HepG2 (cell line): ENCODE measurements around the gene RPS6KL1. TPM values are rescaled to one million over a fixed set of nuclear protein-coding genes. Genes with fewer than 3 reads are reported as not detected.

Experiments
- ATF2 ChIP-seq: sonication (generic); formaldehyde crosslinking; IDR thresholded peaks from 2 replicates; pipeline ENCODE4 v1.4.0; 2020; ENCODE audit warnings: missing genetic modification reagents
- CHD2 ChIP-seq: IDR thresholded peaks from 2 replicates; pipeline ENCODE4 v1.6.1; 2011; ENCODE audit warnings: low read depth, low read length, improper control_type of control experiment
- GMEB2 ChIP-seq: IDR thresholded peaks from 2 replicates; pipeline ENCODE4 v1.6.1; 2016; ENCODE audit warnings: missing biosample characterization, missing genetic modification reagents, low read depth
- LBX2 ChIP-seq: sonication (generic); formaldehyde crosslinking; IDR thresholded peaks from 2 replicates; pipeline ENCODE4 v1.5.0; 2020; ENCODE audit warnings: missing genetic modification reagents, mild to moderate bottlenecking, borderline replicate concordance
- NCOA1 ChIP-seq: sonication (generic); formaldehyde crosslinking; IDR thresholded peaks from 2 replicates; pipeline ENCODE4 v1.9.0; 2021; ENCODE audit warnings: missing genetic modification reagents
- PRDM15 ChIP-seq: sonication (generic); formaldehyde crosslinking; IDR thresholded peaks from 2 replicates; pipeline ENCODE4 v1.4.0; 2020; ENCODE audit warnings: missing genetic modification reagents
- RAD21 ChIP-seq: fragments of 450-650 bp; formaldehyde crosslinking; IDR thresholded peaks from 2 replicates; pipeline ENCODE4 v1.5.0; 2020; ENCODE audit warnings: mild to moderate bottlenecking
- RCOR2 ChIP-seq: IDR thresholded peaks from 2 replicates; pipeline ENCODE4 v1.6.1; 2016; ENCODE audit warnings: missing biosample characterization, missing genetic modification reagents
- STAT5B ChIP-seq: sonication (generic); formaldehyde crosslinking; IDR thresholded peaks from 2 replicates; pipeline ENCODE4 v1.4.0; 2020; ENCODE audit warnings: missing genetic modification reagents
- ZNF138 ChIP-seq: sonication (generic); formaldehyde crosslinking; IDR thresholded peaks from 2 replicates; pipeline ENCODE4 v1.5.0; 2020; ENCODE audit warnings: mild to moderate bottlenecking, low read depth, missing genetic modification reagents
- ZNF281 ChIP-seq: sonication (generic); formaldehyde crosslinking; IDR thresholded peaks from 2 replicates; pipeline ENCODE4 v1.4.0; 2020; ENCODE audit warnings: missing genetic modification reagents, borderline replicate concordance
- ZNF501 ChIP-seq: sonication (generic); formaldehyde crosslinking; IDR thresholded peaks from 2 replicates; pipeline ENCODE4 v1.5.1; 2020; ENCODE audit warnings: mild to moderate bottlenecking, moderate library complexity, missing genetic modification reagents
- ZNF510 ChIP-seq: sonication (generic); formaldehyde crosslinking; IDR thresholded peaks from 2 replicates; pipeline ENCODE4 v1.4.0; 2020; ENCODE audit warnings: low read depth, mild to moderate bottlenecking, missing genetic modification reagents
- ZNF556 ChIP-seq: sonication (generic); formaldehyde crosslinking; IDR thresholded peaks from 2 replicates; pipeline ENCODE4 v1.4.0; 2020; ENCODE audit warnings: mild to moderate bottlenecking, missing genetic modification reagents, borderline replicate concordance
- ZNF740 ChIP-seq: sonication (generic); formaldehyde crosslinking; IDR thresholded peaks from 2 replicates; pipeline ENCODE4 v1.4.0; 2020; ENCODE audit warnings: missing genetic modification reagents
- ZNF770 ChIP-seq: sonication (generic); formaldehyde crosslinking; IDR thresholded peaks from 2 replicates; pipeline ENCODE4 v1.5.0; 2020; ENCODE audit warnings: mild to moderate bottlenecking, missing genetic modification reagents
- polyA plus RNA-seq, 8 experiments: library from polyadenylated mRNA; depleted of rRNA in 3 of 8; stranded (reverse) in 7 of 8; unstranded in 1 of 8; fragments of >200 nt; fragmentation: Illumina TruSeq in 4 of 8; extraction: Trizol in 4 of 8; gene quantifications; 2 replicates each; pipeline versions ENCODE4 v1.2.1 to v1.2.3, GENCODE V29; 2011 to 2016; ENCODE audit warnings: low read depth in 4 of 8, missing spikeins in 1 of 8, mixed read lengths in 1 of 8; ENCODE audit not compliant: insufficient read depth in 1 of 8
- total RNA-seq, 5 experiments: library from RNA; depleted of rRNA; stranded (reverse); fragments of >200 nt; fragmentation: Illumina TruSeq; extraction: Trizol; gene quantifications; 2 replicates each; pipeline ENCODE4 v1.2.3, GENCODE V29; 2016; ENCODE audit warnings: low read depth in 1 of 5

RPS6KL1 gene
- total and polyA plus RNA-seq, 2 of the 13 experiments (the other 11 are each of a cell fraction or from before 2014, with no cell fraction given), result 6.5 to 11.5 TPM

GRCh38 chr14:74932401-74932901, 9.4 kb upstream of the RPS6KL1 start (continued):
- TF ChIP-seq NCOA1 (no peak), ZNF501 (CRISPR knock-in tag) (no peak), ZNF138 (CRISPR knock-in tag) (no peak), ZNF556 (CRISPR knock-in tag) (no peak), PRDM15 (no peak), ZNF281 (CRISPR knock-in tag) (peak; percentile 60; the same call in 1 of the 2 replicates), ZNF510 (CRISPR knock-in tag) (no peak), ATF2 (CRISPR knock-in tag) (no peak), CHD2 (no peak), RCOR2 (no peak), ZNF770 (no peak), RAD21 (CRISPR knock-in tag) (no peak), ZNF740 (no peak), GMEB2 (CRISPR knock-in tag) (no peak), STAT5B (CRISPR knock-in tag) (no peak), LBX2 (CRISPR knock-in tag) (no peak)
